SH-SY5Y (cell line): Measurements from ENCODE around the gene KCNG2.

Experiments
- GATA2 ChIP-seq: IDR thresholded peaks from 2 replicates; pipeline ENCODE4 v1.6.1; 2011; ENCODE audit warnings: mild to moderate bottlenecking, low read depth, low read length
- GATA3 ChIP-seq: IDR thresholded peaks from 2 replicates; pipeline ENCODE4 v1.6.1; 2011; ENCODE audit warnings: low read depth, mild to moderate bottlenecking, low read length, moderate library complexity

DNA sequence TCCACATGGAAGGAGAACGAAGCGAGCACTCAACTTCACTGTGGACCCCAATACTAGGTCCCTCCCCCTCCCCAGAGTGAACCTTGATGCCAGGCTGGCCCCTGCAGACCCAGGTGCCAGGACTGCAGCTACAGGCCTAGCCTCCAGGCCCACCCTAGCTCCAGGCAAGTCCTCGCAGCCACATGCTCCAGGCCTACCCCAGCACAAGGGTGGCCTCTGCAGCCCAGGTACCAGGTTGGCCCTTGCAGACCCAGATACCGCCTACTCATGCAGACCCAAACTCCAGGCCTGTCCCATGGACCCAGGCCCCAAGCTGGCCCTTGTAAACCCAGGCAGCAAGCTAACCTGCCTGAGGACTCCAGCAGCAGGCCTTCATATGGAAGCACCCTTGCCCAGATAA, 44.2 kb downstream of the KCNG2 start:
- no peak for TF ChIP-seq GATA2
- TF ChIP-seq GATA3 = no peak
